NCI-H1417 (cell line): ENCODE results near the gene ZNF574.
"Not testable (repeated sequence)": the region's sequence is repeated elsewhere in the genome, so short reads cannot be mapped to it uniquely, and the experiment has no call there.

Experiments
- DNase-seq, 3 experiments: peaks; one replicate each; lab custom pipeline; 2025; lab: John Stamatoyannopoulos, UW

The ZNF574 gene

GRCh38 chr19:42080764-42081375 lies 4.9 kb downstream of the ZNF574 start:
- DNase-seq = no peak

GRCh38 chr19:42081584-42082203 lies 5.7 kb downstream of the ZNF574 start:
- DNase-seq = peak in 1 of 3 experiments; percentile 23

DNA sequence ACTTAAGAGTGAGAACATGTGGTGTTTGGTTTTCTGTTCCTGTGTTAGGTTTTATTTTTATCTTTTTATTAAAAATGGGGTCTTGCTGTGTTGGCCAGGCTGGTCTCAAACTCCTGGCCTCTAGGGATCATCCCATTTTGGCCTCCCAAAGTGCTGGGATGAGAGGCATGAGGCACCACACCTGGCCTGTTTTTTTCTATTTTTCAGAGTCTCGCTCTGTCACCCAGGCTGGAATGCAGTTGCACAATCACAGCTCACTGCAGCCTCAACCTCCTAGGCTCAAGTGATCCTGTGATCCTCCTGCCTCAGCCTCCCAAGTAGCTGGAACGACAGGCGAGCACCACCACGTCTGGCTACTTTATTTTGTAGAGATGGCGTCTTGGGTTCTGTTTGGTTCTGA lies 7.6 kb downstream of the ZNF574 start:
- DNase-seq = no peak

- DNase-seq = no peak
Observed at GRCh38 chr19:42086188-42086736, 10.3 kb downstream of the ZNF574 start.

GRCh38 chr19:42086770-42087550 lies 11.0 kb downstream of the ZNF574 start:
- DNase-seq = no peak

DNA sequence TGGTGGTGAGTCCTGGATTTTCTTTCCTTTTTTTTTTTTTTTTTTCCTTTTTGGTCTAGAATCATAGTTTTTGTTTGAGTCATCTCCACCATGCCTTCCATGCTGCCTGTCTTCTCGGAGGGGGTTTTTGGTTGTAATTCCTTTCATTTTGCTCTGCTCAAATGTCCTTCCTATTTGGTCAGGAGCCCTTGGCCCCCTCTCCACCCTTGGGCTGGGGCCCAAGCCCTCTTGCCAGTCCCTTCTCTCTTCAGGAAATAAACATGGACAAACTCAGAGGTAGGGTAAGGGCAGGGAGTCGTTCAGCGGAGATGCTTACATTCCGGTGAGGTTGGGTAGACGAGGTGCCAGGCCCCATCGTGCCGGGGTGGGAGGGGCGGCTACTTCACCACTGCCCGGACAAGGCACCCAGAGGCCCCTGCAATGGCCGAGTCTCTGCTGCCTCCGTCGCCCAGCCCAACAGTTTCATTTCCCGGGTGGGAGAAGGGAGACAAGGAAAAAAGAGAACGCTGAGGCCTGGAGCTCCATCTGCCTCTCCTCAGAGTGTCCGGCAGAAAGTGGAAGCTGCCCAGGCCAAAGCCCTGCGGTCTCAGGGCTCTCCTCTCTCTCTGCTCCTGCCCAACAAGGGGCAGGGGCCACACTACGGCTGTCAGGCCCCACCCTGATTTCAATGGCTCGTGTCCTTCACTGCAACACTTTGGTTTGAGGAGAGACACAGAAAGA lies 12.7 kb downstream of the ZNF574 start:
- DNase-seq = no peak

GRCh38 chr19:42089191-42089750 lies 13.3 kb downstream of the ZNF574 start:
- no peak for DNase-seq

DNA sequence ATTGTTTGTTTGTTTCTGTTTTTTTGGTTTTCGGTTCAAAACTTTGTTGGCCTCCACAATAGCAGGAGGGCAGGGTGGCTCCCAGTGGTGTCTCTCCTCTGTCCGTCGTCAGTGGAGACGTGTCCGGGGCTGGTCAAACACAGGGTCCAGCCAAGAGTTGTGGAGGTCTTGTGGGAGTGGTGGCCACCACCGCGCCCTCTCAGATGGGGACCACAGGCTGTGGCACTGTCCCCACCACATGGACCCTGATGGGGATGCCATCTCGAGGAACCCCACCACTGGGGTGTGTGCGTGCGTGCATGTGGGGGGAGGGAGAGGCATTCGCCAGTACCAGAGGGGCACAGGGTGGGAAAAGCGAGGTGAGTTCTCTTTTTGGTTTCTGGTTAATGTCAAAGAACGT lies 13.8 kb downstream of the ZNF574 start:
- DNase-seq = no peak

DNA sequence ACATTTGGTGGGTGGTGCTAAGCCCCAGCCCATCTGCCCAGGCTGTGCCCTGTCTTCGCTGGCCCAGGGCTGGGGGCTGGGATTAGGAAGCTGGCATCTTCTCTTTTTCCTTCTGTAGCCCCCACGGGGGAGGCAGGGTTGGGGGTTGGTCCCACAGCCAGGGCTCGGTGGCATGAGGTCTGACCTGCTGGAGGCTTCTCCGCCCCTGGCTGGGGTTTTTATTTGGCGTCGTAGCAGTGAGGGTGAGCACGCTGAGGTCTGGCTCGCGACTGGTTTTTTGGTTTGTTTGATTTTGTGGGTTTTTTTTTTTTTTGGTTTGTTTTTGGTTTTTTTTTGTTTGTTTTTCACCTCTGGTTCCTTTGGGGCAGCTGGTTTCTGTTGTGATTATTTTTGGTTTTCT lies 14.7 kb downstream of the ZNF574 start:
- DNase-seq = no peak

GRCh38 chr19:42091300-42091699 lies 15.3 kb downstream of the ZNF574 start:
- DNase-seq = no peak

GRCh38 chr19:42091742-42092141 lies 15.8 kb downstream of the ZNF574 start:
- DNase-seq = no peak

- DNase-seq = peak; percentile 43 to 66 (median 51)
Observed at GRCh38 chr19:42092350-42092749, 16.4 kb downstream of the ZNF574 start.

- no peak for DNase-seq
Observed at GRCh38 chr19:42093505-42093904, 17.5 kb downstream of the ZNF574 start.

GRCh38 chr19:42093926-42094325 lies 18.0 kb downstream of the ZNF574 start:
- DNase-seq = no peak

DNA sequence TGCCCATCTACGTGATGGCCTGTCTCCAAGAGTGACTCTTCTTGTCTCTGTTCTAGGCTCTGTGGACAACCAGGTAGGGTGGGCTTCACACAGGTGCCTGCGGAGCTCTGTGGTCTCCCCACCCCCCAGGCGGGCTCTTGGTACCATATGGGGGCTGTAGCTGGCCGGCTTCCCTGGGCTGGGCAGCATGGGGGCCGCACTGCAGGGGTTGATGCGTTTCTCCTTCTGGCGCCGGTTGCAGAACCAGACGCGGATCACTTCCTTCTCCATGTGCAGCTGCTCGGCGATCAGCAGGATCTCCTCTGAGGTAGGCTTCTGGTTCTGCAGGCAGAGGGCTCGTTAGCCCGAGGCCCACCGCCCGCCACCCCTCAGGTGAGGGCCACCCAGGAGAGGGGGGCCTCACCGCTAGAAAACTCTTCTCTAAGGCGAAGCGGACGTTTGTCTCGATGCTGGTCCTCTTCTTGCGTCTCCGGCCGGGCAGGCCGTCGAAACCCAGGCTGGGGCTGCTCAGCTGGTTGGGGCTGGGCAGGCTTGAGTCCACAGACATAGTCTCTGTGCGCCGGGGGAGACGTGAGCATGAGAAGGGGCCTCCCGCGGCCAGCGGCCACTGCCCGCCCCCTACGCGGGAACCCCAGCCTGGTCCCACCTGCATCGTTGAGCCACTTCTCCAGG lies 19.3 kb downstream of the ZNF574 start:
- no peak for DNase-seq

- no peak for DNase-seq
Observed at GRCh38 chr19:42095814-42096230, 19.9 kb downstream of the ZNF574 start.

DNA sequence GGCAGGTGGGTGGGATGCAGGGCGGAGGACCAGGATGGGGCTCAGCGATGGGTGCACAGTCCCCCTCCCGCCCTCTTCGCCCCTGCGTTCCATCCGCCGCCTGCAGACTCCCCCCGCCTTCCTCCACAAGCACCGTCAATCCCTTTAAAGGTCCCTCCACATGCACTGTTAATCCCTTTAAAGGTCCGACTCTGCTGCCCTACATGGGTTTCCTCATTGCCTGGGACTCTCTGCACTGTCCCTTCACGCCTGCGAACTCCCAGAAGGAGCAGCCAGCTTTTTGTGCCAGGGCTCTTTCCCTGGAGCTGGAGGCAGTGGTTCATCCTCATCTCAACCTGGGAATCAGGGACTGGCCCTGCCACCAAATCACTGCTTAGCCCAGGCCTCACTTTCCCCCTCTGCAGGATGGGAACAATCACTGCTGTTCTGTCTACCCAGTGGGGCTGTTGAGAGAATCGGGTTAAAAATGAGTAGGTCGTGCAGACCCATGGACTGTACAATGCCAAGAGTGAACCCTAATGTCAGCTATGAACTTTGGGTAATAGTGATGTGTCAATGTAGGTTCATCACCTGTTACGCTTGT lies 20.4 kb downstream of the ZNF574 start:
- DNase-seq = no peak

DNA sequence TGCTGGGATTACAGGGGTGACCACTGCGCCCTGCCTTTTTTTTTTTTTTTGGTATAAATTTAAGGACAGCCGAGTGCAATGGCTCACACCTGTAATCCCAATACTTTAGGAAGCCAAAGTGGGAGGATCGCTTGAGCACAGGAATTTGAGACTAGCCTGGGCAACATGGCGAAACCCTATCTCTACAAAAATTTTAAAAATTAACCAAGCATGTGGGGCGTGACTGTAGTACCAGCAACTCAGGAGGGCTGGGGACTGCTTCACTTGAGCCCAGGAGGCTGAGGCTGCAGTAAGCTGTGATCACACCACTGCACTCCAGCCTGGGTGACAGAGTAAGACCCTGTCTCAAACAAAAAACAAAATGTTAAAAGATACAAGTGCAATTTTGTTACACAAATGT lies 21.5 kb downstream of the ZNF574 start:
- DNase-seq = no peak

DNA sequence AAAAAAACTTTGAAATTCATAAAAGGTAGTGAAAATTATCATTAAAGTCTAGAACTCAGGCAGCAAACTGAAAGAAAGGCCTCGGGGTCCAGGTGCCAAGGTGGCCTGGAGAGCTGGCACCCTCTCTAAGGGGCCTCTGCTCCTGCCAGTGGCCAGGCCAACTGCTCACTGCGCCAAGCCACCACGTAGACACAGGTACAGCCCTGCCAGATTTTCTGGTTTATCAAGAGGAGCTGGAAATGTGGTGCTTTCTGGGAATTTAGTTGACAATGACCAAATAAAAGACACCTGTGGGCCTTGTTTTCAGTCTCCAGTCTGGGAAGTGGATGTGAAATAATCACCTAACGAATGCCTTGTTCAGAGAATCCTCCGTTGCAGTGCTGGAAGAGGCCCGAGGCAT lies 22.8 kb downstream of the ZNF574 start:
- DNase-seq = no peak

- DNase-seq = no peak
Observed at GRCh38 chr19:42099336-42099925, 23.5 kb downstream of the ZNF574 start.

DNA sequence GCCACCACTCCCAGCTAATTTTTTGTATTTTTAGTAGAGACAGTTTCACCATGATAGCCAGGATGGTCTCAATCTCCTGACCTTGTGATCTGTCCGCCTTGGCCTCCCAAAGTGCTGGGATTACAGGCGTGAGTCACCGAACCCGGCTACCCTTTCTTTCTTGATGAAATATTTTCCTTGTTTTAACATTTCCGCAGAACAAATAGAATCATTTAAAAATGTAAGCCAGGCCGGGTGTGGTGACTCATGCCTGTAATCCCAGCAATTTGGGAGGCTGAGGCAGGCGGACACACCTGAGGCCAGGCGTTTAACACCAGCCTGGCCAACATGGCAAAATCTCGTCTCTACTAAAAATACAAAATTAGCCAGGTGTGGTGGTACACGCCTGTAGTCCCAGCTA lies 24.3 kb downstream of the ZNF574 start:
- not testable (repeated sequence) for DNase-seq
